Neural cell (in vitro differentiated cells): ENCODE results near the gene CNIH1.

Experiments
- EZH2 ChIP-seq: fragments of 200-600, 300-800 bp; shearing (Covaris generic), sonication (generic); IDR thresholded peaks from 2 replicates; pipeline ENCODE4 v1.6.1; 2014; ENCODE audit warnings: antibody characterized with exemption, low read length, borderline replicate concordance, mild to moderate bottlenecking; ENCODE audit not compliant: insufficient read depth, poor library complexity, severe bottlenecking
- POLR2AphosphoS5 ChIP-seq: IDR thresholded peaks from 2 replicates; pipeline ENCODE4 v1.6.1; 2012
- TF ChIP-seq, protein P1 (sequence below): fragments of 450-650 bp; IDR thresholded peaks from 2 replicates; pipeline ENCODE4 v1.5.1; 2014; ENCODE audit warnings: antibody characterized with exemption, mild to moderate bottlenecking, moderate library complexity; ENCODE audit not compliant: poor library complexity, severe bottlenecking

DNA sequence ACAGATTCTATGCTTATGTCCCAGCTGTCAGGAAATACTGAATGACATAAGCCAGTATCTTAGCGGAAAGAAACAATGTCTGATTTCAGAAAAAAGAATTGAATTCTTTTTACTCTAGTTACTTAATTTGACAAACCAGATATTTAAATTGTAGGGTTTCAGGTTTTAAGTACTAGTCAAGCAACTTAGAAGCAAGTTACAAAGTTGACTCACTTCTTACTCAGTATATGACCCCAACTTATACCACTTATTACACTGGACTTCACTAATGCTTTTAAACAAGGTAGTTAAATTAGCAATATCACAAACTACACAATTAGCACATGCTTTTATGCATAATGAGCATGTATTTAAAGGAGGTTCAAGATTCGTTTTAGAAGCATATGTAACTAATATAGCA, 40.5 kb upstream of the CNIH1 start:
- TF ChIP-seq, protein P1, sequence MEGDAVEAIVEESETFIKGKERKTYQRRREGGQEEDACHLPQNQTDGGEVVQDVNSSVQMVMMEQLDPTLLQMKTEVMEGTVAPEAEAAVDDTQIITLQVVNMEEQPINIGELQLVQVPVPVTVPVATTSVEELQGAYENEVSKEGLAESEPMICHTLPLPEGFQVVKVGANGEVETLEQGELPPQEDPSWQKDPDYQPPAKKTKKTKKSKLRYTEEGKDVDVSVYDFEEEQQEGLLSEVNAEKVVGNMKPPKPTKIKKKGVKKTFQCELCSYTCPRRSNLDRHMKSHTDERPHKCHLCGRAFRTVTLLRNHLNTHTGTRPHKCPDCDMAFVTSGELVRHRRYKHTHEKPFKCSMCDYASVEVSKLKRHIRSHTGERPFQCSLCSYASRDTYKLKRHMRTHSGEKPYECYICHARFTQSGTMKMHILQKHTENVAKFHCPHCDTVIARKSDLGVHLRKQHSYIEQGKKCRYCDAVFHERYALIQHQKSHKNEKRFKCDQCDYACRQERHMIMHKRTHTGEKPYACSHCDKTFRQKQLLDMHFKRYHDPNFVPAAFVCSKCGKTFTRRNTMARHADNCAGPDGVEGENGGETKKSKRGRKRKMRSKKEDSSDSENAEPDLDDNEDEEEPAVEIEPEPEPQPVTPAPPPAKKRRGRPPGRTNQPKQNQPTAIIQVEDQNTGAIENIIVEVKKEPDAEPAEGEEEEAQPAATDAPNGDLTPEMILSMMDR, result no peak
- TF ChIP-seq EZH2, result no peak
- no peak for TF ChIP-seq POLR2AphosphoS5
